NCI-H774 (cell line): ENCODE measurements around the gene LIN54.
"Not testable (repeated sequence)": the region's sequence is repeated elsewhere in the genome, so short reads cannot be mapped to it uniquely, and the experiment has no call there.

Experiments used
- DNase-seq: peaks from one replicate; lab custom pipeline; 2025; lab: John Stamatoyannopoulos, UW

The LIN54 gene

GRCh38 chr4:83010522-83011318 lies at the start of gene LIN54:
LIN54 (minus strand) TSS chr4:83010823; CDS start chr4:82984844, 25,979 bp downstream.
- DNase-seq = peak; percentile 15

GRCh38 chr4:83054928-83055327 lies 44.3 kb upstream of the LIN54 start:
- DNase-seq = no peak

- DNase-seq = not testable (repeated sequence)
These were observed 38.2 kb upstream of the LIN54 start for GRCh38 chr4:83048781-83049180.

GRCh38 chr4:83046693-83047473 lies 36.3 kb upstream of the LIN54 start:
- no peak for DNase-seq

GRCh38 chr4:83043801-83044407 lies 33.3 kb upstream of the LIN54 start:
- DNase-seq = no peak

- not testable (repeated sequence) for DNase-seq
These were observed 32.5 kb upstream of the LIN54 start for GRCh38 chr4:83043157-83043556.

- no peak for DNase-seq
These were observed 29.6 kb upstream of the LIN54 start for GRCh38 chr4:83040269-83040668.

GRCh38 chr4:83036991-83037665 lies 26.5 kb upstream of the LIN54 start:
- no peak for DNase-seq

- peak; percentile 93 for DNase-seq
These were observed 24.2 kb upstream of the LIN54 start, which contains the start of gene COPS4 for GRCh38 chr4:83034630-83035494. COPS4 (plus strand) TSS chr4:83035183; CDS start chr4:83035225, 42 bp downstream.

GRCh38 chr4:83029688-83030087 lies 19.1 kb upstream of the LIN54 start:
- DNase-seq = no peak

GRCh38 chr4:83028976-83029375 lies 18.4 kb upstream of the LIN54 start:
- DNase-seq = no peak

GRCh38 chr4:83025563-83025962 lies 14.9 kb upstream of the LIN54 start:
- no peak for DNase-seq

GRCh38 chr4:83024233-83024632 lies 13.6 kb upstream of the LIN54 start:
- DNase-seq = no peak

- not testable (repeated sequence) for DNase-seq
These were observed 13.0 kb upstream of the LIN54 start for GRCh38 chr4:83023599-83023998.

GRCh38 chr4:83022724-83023450 lies 12.3 kb upstream of the LIN54 start:
- DNase-seq = no peak

- DNase-seq = no peak
These were observed 9.3 kb upstream of the LIN54 start for GRCh38 chr4:83019794-83020494.

- no peak for DNase-seq
These were observed 3.3 kb upstream of the LIN54 start for GRCh38 chr4:83013902-83014301.

GRCh38 chr4:83013420-83013867 lies 2.8 kb upstream of the LIN54 start:
- DNase-seq = no peak

GRCh38 chr4:83012687-83013419 lies 2.2 kb upstream of the LIN54 start:
- peak; percentile 94 for DNase-seq
